Astrocyte (in vitro differentiated cells and primary cell): ENCODE measurements around the gene CELF2. TPM values are rescaled to one million over a fixed set of nuclear protein-coding genes. Genes with fewer than 3 reads are reported as not detected.

Experiments used
- DNase-seq: peaks from one replicate; pipeline ENCODE4 v3.0.0-alpha.2; 2010; ENCODE audit warnings: low read depth
- FAIRE-seq: peaks from 2 replicates; lab custom pipeline; 2011; peaks lifted over from hg19 to GRCh38; lab: Jason Lieb, UNC
- H2AFZ ChIP-seq: 2 replicates; pipeline ENCODE4 v1.6.0; 2012; ENCODE audit warnings: low read depth, low read length, inconsistent platforms
- H3K27ac ChIP-seq: 2 replicates; pipeline ENCODE4 v1.5.1; 2011; ENCODE audit warnings: low read depth, low read length, inconsistent platforms
- H3K27me3 ChIP-seq: 2 replicates; pipeline ENCODE4 v1.6.0; 2011; ENCODE audit warnings: low read length, inconsistent platforms; ENCODE audit not compliant: insufficient read depth
- H3K36me3 ChIP-seq: 2 replicates; pipeline ENCODE4 v1.5.1; 2011; ENCODE audit warnings: low read length, inconsistent platforms; ENCODE audit not compliant: insufficient read depth
- H3K4me1 ChIP-seq: 2 replicates; pipeline ENCODE4 v1.5.1; 2011; ENCODE audit warnings: low read length, inconsistent platforms; ENCODE audit not compliant: insufficient read depth
- H3K4me2 ChIP-seq: 2 replicates; pipeline ENCODE4 v1.6.0; 2012; ENCODE audit warnings: low read length, inconsistent platforms
- H3K4me3 ChIP-seq: 2 replicates; pipeline ENCODE4 v1.5.1; 2011; ENCODE audit warnings: low read depth, mild to moderate bottlenecking, low read length, inconsistent platforms; ENCODE audit not compliant: insufficient read depth
- H3K79me2 ChIP-seq: 2 replicates; pipeline ENCODE4 v1.6.0; 2012; ENCODE audit warnings: mild to moderate bottlenecking, low read length, inconsistent platforms; ENCODE audit not compliant: insufficient read depth
- H3K9ac ChIP-seq: 2 replicates; pipeline ENCODE4 v1.6.0; 2012; ENCODE audit warnings: mild to moderate bottlenecking, low read length, inconsistent platforms
- H3K9me3 ChIP-seq: 2 replicates; pipeline ENCODE4 v1.5.1; 2012; ENCODE audit warnings: low read depth, mild to moderate bottlenecking, low read length, inconsistent platforms; ENCODE audit not compliant: insufficient read depth
- H4K20me1 ChIP-seq: 2 replicates; pipeline ENCODE4 v1.6.0; 2012; ENCODE audit warnings: low read length, inconsistent platforms; ENCODE audit not compliant: insufficient read depth
- H3K27ac Mint-ChIP-seq: one replicate; pipeline ENCODE4 v1.8.0; 2021; ENCODE audit warnings: mild to moderate bottlenecking, mixed read lengths; ENCODE audit not compliant: unreplicated experiment
- H3K27me3 Mint-ChIP-seq: one replicate; pipeline ENCODE4 v1.8.0; 2021; ENCODE audit warnings: low read depth, mixed read lengths; ENCODE audit not compliant: unreplicated experiment
- H3K36me3 Mint-ChIP-seq: one replicate; pipeline ENCODE4 v1.8.0; 2021; ENCODE audit warnings: low read depth, mixed read lengths; ENCODE audit not compliant: unreplicated experiment
- H3K4me1 Mint-ChIP-seq: one replicate; pipeline ENCODE4 v1.8.0; 2021; ENCODE audit warnings: low read depth, mixed read lengths; ENCODE audit not compliant: unreplicated experiment
- H3K4me3 Mint-ChIP-seq: one replicate; pipeline ENCODE4 v1.8.0; 2021; ENCODE audit warnings: mild to moderate bottlenecking, moderate library complexity, mixed read lengths; ENCODE audit not compliant: unreplicated experiment
- H3K9me3 Mint-ChIP-seq: one replicate; pipeline ENCODE4 v1.8.0; 2021; ENCODE audit warnings: mild to moderate bottlenecking, mixed read lengths; ENCODE audit not compliant: unreplicated experiment
- CTCF ChIP-seq: IDR thresholded peaks from 2 replicates; pipeline ENCODE4 v1.5.1; 2011; ENCODE audit warnings: low read depth, mild to moderate bottlenecking, inconsistent platforms, low read length, moderate library complexity; ENCODE audit not compliant: insufficient read depth
- EZH2 ChIP-seq: IDR thresholded peaks from 2 replicates; pipeline ENCODE4 v1.6.1; 2012; ENCODE audit warnings: mild to moderate bottlenecking, low read length, inconsistent platforms; ENCODE audit not compliant: insufficient read depth
- total RNA-seq: library from RNA; stranded (reverse); gene quantifications from 2 replicates; pipeline ENCODE4 v1.2.1, GENCODE V29; 2021

CELF2 gene
- total RNA-seq, 1 donor from 2014 or later: 76.1 TPM

GRCh38 chr10:11252887-11253286 is 235.2 kb downstream of the CELF2 start:
- no peaks in the 10 kb centered on the region for H3K36me3 ChIP-seq
- H3K9me3 ChIP-seq: no peaks in the 10 kb centered on the region
- H3K9me3 Mint-ChIP-seq: no peaks in the 10 kb centered on the region
- FAIRE-seq (no peak), DNase-seq (no peak)
- H3K36me3 Mint-ChIP-seq: peaks cover 7% of the 10 kb centered on the region
- no peak overlapping the region for H3K4me3 Mint-ChIP-seq
- peaks cover 6% of the 10 kb centered on the region for H3K4me1 Mint-ChIP-seq
- no peaks in the 10 kb centered on the region for H3K27me3 Mint-ChIP-seq
- TF ChIP-seq CTCF (no peak), EZH2 (no peak)
- H4K20me1 ChIP-seq: no peaks in the 10 kb centered on the region
- H3K79me2 ChIP-seq: no peaks in the 10 kb centered on the region
- no peak overlapping the region for H3K4me3 ChIP-seq
- H3K4me1 ChIP-seq: no peaks in the 10 kb centered on the region
- no peak overlapping the region for H3K27ac Mint-ChIP-seq
- no peak overlapping the region for H2AFZ ChIP-seq
- no peak overlapping the region for H3K27ac ChIP-seq
- no peaks in the 10 kb centered on the region for H3K27me3 ChIP-seq
- H3K9ac ChIP-seq: no peak overlapping the region
- H3K4me2 ChIP-seq: no peak overlapping the region

- Histone ChIP-seq H2AFZ (no peak overlapping the region), H3K4me3 (no peak overlapping the region), H3K4me2 (no peak overlapping the region), H3K79me2 (no peaks in the 10 kb centered on the region), H3K9me3 (no peaks in the 10 kb centered on the region), H3K4me1 (no peaks in the 10 kb centered on the region), H3K27ac (no peak overlapping the region), H3K36me3 (no peaks in the 10 kb centered on the region), H3K9ac (no peak overlapping the region), H4K20me1 (no peaks in the 10 kb centered on the region), H3K27me3 (no peaks in the 10 kb centered on the region)
- no peak for FAIRE-seq
- no peak for DNase-seq
- H3K9me3 Mint-ChIP-seq: no peaks in the 10 kb centered on the region
- H3K27ac Mint-ChIP-seq: no peak overlapping the region
- TF ChIP-seq CTCF (no peak), EZH2 (no peak)
- H3K4me1 Mint-ChIP-seq: peaks cover 6% of the 10 kb centered on the region
- no peaks in the 10 kb centered on the region for H3K27me3 Mint-ChIP-seq
- no peak overlapping the region for H3K4me3 Mint-ChIP-seq
- peaks cover 8% of the 10 kb centered on the region for H3K36me3 Mint-ChIP-seq
These were observed 235.8 kb downstream of the CELF2 start for GRCh38 chr10:11253385-11254002.

DNA sequence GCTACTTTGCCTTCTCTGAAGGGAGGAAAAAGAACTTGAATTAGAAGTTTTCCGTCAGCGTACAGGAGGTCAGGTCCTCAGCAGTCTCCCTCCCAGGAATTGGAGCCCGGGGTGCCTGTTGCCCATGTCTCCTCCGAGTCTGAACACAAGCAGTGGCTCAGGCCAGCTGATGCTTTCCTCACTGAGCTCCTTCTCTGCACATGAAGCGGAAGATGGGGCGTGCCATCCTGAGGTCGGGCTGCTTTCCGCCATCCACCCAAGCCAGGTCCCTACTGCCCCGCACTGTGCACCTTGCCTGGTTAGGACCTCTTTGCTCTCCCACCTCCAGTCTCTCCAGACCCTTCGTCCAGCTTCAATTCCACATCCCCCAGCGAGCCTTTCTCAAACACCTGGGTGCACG is 237.5 kb downstream of the CELF2 start:
- H3K4me1 Mint-ChIP-seq: no peaks in the 10 kb centered on the region

More for the DNA sequence above, 237.5 kb downstream of the CELF2 start:
- no peak overlapping the region for H3K4me2 ChIP-seq
- H3K27me3 Mint-ChIP-seq: no peaks in the 10 kb centered on the region
- DNase-seq: no peak
- no peak for TF ChIP-seq EZH2
- TF ChIP-seq CTCF: no peak
- H3K9me3 ChIP-seq: no peaks in the 10 kb centered on the region
- no peaks in the 10 kb centered on the region for H3K36me3 ChIP-seq
- no peaks in the 10 kb centered on the region for H4K20me1 ChIP-seq
- no peak overlapping the region for H3K4me3 ChIP-seq
- H3K4me3 Mint-ChIP-seq: no peak overlapping the region
- no peak overlapping the region for H2AFZ ChIP-seq
- no peaks in the 10 kb centered on the region for H3K9me3 Mint-ChIP-seq
- H3K9ac ChIP-seq: no peak overlapping the region
- FAIRE-seq: no peak
- H3K27ac ChIP-seq: no peak overlapping the region
- H3K4me1 ChIP-seq: no peaks in the 10 kb centered on the region
- no peaks in the 10 kb centered on the region for H3K27me3 ChIP-seq
- H3K79me2 ChIP-seq: no peaks in the 10 kb centered on the region
- no peak overlapping the region for H3K27ac Mint-ChIP-seq
- peaks cover 9% of the 10 kb centered on the region for H3K36me3 Mint-ChIP-seq
